Smooth muscle cell (in vitro differentiated cells): ENCODE data around the gene ZBP1. TPM values are rescaled to one million over a fixed set of nuclear protein-coding genes. Genes with fewer than 3 reads are reported as not detected.

Experiments used
- DNase-seq: peaks from one replicate; lab custom pipeline; 2025; ENCODE audit not compliant: unreplicated experiment; lab: John Stamatoyannopoulos, UW
- H2AFZ ChIP-seq: fragments of 200-600 bp; sonication (generic); 2 replicates; pipeline ENCODE4 v1.6.0; 2016; ENCODE audit warnings: antibody characterized with exemption, low read depth, mild to moderate bottlenecking
- H3F3A ChIP-seq: fragments of 200-600 bp; sonication (generic); 2 replicates; pipeline ENCODE4 v1.6.0; 2017; ENCODE audit warnings: antibody characterized with exemption, low read depth
- H3K27ac ChIP-seq: fragments of 200-600 bp; sonication (generic); 2 replicates; pipeline ENCODE4 v1.5.1; 2016; ENCODE audit warnings: low read depth, mild to moderate bottlenecking
- H3K27me3 ChIP-seq: fragments of 200-600 bp; sonication (generic); 2 replicates; pipeline ENCODE4 v1.6.1; 2016; ENCODE audit warnings: low read depth, mild to moderate bottlenecking
- H3K36me3 ChIP-seq: fragments of 200-600 bp; sonication (generic); 2 replicates; pipeline ENCODE4 v1.5.1; 2016; ENCODE audit warnings: low read depth
- H3K4me1 ChIP-seq: fragments of 200-600 bp; sonication (generic); 2 replicates; pipeline ENCODE4 v1.5.1; 2016; ENCODE audit warnings: low read depth
- H3K4me2 ChIP-seq: fragments of 200-600 bp; sonication (generic); 2 replicates; pipeline ENCODE4 v1.6.0; 2016; ENCODE audit warnings: mild to moderate bottlenecking
- H3K4me3 ChIP-seq: fragments of 200-600 bp; sonication (generic); 2 replicates; pipeline ENCODE4 v1.5.1; 2016; ENCODE audit warnings: mild to moderate bottlenecking
- H3K79me2 ChIP-seq: fragments of 200-600 bp; sonication (generic); 2 replicates; pipeline ENCODE4 v1.6.0; 2016; ENCODE audit warnings: low read depth, mild to moderate bottlenecking
- H3K9ac ChIP-seq: fragments of 200-600 bp; sonication (generic); 2 replicates; pipeline ENCODE4 v1.6.0; 2016; ENCODE audit warnings: low read depth
- H3K9me3 ChIP-seq: fragments of 200-600 bp; sonication (generic); replicated peaks from 2 replicates; pipeline ENCODE4 v1.5.1; 2016; ENCODE audit warnings: low read depth
- H4K20me1 ChIP-seq: fragments of 200-600 bp; sonication (generic); 2 replicates; pipeline ENCODE4 v1.6.0; 2016; ENCODE audit warnings: low read depth
- WGBS: methylation state at CpG from one replicate; pipeline ENCODE4 v1.1.7; 2016; ENCODE audit warnings: low lambda C conversion rate; 5-methylcytosine and 5-hydroxymethylcytosine counted together
- polyA plus RNA-seq: library from polyadenylated mRNA; unstranded; fragments of >200 nt; fragmentation: Nextera tagmentation; extraction: Ambion mirVana; gene quantifications from 2 replicates; pipeline ENCODE4 v1.2.1, GENCODE V29; 2016
- total RNA-seq: library from RNA; depleted of rRNA; stranded (reverse); fragments of >200 nt; gene quantifications from 2 replicates; pipeline ENCODE4 v1.2.3, GENCODE V29; 2014
- TF ChIP-seq, protein P1 (sequence below): fragments of 200-600 bp; sonication (generic); IDR thresholded peaks from 2 replicates; pipeline ENCODE4 v1.5.1; 2017; ENCODE audit warnings: borderline replicate concordance, mild to moderate bottlenecking, antibody characterized with exemption; ENCODE audit not compliant: insufficient read depth, poor library complexity, severe bottlenecking

The ZBP1 gene
- total and polyA plus RNA-seq, 2 experiments from 2014 or later = not detected

DNA sequence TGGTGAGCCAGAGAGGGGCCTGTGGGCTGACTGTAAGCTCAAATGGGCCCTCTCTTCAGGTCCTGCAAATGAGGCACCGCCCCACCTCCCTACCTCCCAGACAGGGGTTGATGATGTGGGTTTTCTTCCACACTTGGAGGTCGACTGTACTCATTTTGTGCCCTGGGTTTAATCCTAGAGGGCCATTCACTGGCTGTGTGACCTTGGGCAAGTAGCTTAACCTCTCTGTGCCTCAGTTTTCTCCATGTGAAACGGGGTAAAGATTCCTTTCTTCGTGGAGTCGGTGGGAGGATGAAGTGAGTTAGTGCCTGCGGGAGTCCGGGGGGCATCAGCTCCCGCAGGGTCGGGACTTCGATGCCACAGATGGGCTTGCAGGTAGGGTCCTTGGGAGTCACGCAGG is 23.9 kb downstream of the ZBP1 start:
- Histone ChIP-seq H3K36me3 (no peaks in the 10 kb centered on the region), H3K4me3 (no peak overlapping the region), H3K4me2 (no peak overlapping the region), H3K4me1 (no peaks in the 10 kb centered on the region), H3K9ac (no peak overlapping the region), H4K20me1 (no peaks in the 10 kb centered on the region), H3K27ac (no peak overlapping the region), H3K27me3 (no peaks in the 10 kb centered on the region), H3K9me3 (no peaks in the 10 kb centered on the region), H2AFZ (no peak overlapping the region), H3F3A (no peaks in the 10 kb centered on the region), H3K79me2 (no peaks in the 10 kb centered on the region)
- 83% methylated on average over 11 of the region's 11 CpGs for WGBS
- TF ChIP-seq, protein P1, sequence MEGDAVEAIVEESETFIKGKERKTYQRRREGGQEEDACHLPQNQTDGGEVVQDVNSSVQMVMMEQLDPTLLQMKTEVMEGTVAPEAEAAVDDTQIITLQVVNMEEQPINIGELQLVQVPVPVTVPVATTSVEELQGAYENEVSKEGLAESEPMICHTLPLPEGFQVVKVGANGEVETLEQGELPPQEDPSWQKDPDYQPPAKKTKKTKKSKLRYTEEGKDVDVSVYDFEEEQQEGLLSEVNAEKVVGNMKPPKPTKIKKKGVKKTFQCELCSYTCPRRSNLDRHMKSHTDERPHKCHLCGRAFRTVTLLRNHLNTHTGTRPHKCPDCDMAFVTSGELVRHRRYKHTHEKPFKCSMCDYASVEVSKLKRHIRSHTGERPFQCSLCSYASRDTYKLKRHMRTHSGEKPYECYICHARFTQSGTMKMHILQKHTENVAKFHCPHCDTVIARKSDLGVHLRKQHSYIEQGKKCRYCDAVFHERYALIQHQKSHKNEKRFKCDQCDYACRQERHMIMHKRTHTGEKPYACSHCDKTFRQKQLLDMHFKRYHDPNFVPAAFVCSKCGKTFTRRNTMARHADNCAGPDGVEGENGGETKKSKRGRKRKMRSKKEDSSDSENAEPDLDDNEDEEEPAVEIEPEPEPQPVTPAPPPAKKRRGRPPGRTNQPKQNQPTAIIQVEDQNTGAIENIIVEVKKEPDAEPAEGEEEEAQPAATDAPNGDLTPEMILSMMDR = no peak
- DNase-seq = no peak

DNA sequence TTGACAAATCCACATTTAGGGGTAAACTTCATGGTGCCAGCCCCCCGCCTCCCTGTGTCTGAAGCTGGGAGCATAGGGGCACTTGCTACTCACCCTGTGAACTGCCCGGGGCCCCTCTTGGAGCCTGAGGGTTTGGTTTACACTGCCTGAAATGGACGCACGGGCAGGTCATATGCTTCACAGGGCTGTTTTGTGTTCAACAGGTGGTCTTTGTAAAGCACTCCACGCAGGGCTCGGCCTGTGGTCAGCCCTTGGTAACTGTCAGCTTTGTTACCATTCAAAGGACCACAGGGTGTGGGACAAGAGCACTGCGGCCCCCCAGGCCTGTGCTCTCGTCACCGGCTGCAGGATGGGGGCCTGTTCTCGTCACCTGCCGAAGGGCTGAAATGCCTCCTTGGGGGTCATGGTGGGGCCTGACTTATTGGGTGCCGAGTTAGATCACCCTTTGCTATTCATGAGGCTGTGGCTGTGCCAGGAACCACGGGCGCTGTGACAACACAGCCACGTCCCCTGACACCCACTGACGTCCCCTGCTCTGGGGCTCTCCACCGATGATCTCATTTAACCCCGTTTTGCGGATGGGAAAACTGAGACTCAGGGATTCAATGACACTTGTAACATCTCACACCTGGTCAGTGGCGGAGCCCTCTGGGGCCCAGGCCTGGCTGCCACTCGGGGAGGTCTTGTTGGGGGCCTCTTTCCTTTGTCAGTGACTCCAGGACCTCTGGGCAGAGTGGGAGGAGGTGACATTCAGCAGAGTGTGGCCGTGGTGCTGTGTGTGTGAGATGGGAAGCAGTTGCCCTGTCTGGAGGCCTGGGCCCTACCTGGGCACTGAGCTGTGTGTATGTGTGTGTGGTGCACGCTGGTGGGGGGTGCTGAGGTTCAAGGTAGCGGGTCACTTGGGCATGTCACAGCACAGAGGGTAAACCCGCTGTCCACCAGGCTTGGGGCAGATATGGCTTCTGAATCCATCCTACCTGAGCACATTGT is 24.9 kb downstream of the ZBP1 start:
- Histone ChIP-seq H3K4me1 (no peaks in the 10 kb centered on the region), H3F3A (no peaks in the 10 kb centered on the region), H4K20me1 (no peaks in the 10 kb centered on the region), H3K79me2 (no peaks in the 10 kb centered on the region), H2AFZ (no peak overlapping the region), H3K27me3 (no peaks in the 10 kb centered on the region), H3K4me2 (no peak overlapping the region), H3K9ac (no peak overlapping the region), H3K4me3 (no peak overlapping the region), H3K36me3 (no peaks in the 10 kb centered on the region), H3K9me3 (no peaks in the 10 kb centered on the region), H3K27ac (no peak overlapping the region)
- TF ChIP-seq, protein P1 = no peak
- 94% methylated on average over 25 of the region's 25 CpGs for WGBS
- DNase-seq = no peak

DNA sequence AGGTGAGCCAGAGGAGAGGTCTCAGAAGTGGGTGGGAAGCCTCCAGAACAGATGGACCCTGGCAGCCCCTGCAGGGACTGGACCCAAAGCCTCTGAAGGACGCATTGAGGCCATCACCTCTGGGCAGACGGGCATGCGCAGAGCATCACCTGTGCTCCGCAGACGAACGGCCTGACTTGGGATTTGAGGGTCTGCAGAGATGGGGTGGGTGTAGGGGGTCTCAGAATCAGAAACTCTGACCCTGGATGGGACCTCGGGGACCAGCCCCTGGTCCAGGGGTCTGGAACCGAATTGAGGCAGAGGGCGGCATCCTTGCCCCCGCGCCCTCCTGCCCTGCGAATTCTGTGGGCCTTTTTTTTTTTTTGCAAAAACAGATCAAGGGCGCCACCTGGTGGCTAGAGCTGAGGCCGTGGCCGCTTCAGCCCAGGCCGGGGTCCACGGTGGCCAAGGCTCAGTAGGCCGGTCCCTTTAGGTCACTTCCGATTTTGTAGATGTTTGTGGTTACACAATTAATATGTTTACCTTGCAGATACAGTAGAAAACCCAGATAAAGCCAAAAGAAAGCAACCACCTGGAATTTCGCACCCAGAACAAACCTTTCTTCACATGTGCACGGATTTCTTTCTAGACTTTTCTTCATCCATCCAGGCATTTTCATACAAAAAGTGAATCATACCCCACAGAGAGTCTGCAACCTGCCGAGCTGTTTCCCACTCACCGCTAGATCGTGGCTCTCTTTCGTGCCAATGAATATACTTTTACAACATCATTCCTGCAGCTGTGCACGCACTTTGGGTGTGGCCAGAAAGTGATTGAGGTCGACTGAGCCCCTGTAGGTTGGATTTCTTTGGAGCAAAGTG is 25.9 kb downstream of the ZBP1 start:
- DNase-seq = peak; percentile 8
- TF ChIP-seq, protein P1 = peak; percentile 72

More for the DNA sequence above, 25.9 kb downstream of the ZBP1 start:
- no peaks in the 10 kb centered on the region for H3K36me3 ChIP-seq
- H2AFZ ChIP-seq = no peak overlapping the region
- H4K20me1 ChIP-seq = no peaks in the 10 kb centered on the region
- H3K4me2 ChIP-seq = no peak overlapping the region
- 41% methylated on average over 27 of the region's 27 CpGs for WGBS
- H3F3A ChIP-seq = no peaks in the 10 kb centered on the region
- no peak overlapping the region for H3K9ac ChIP-seq
- no peaks in the 10 kb centered on the region for H3K9me3 ChIP-seq
- H3K79me2 ChIP-seq = no peaks in the 10 kb centered on the region
- no peaks in the 10 kb centered on the region for H3K4me1 ChIP-seq
- H3K4me3 ChIP-seq = no peak overlapping the region
- H3K27ac ChIP-seq = no peak overlapping the region
- H3K27me3 ChIP-seq = no peaks in the 10 kb centered on the region
